Fibroblast of skin of right quadriceps (primary cell): ENCODE results near the gene TUB.

Experiments used
- DNase-seq: peaks from one replicate; pipeline ENCODE4 v3.0.0-alpha.2; 2013

TUB gene, protein sequence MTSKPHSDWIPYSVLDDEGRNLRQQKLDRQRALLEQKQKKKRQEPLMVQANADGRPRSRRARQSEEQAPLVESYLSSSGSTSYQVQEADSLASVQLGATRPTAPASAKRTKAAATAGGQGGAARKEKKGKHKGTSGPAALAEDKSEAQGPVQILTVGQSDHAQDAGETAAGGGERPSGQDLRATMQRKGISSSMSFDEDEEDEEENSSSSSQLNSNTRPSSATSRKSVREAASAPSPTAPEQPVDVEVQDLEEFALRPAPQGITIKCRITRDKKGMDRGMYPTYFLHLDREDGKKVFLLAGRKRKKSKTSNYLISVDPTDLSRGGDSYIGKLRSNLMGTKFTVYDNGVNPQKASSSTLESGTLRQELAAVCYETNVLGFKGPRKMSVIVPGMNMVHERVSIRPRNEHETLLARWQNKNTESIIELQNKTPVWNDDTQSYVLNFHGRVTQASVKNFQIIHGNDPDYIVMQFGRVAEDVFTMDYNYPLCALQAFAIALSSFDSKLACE

DNA sequence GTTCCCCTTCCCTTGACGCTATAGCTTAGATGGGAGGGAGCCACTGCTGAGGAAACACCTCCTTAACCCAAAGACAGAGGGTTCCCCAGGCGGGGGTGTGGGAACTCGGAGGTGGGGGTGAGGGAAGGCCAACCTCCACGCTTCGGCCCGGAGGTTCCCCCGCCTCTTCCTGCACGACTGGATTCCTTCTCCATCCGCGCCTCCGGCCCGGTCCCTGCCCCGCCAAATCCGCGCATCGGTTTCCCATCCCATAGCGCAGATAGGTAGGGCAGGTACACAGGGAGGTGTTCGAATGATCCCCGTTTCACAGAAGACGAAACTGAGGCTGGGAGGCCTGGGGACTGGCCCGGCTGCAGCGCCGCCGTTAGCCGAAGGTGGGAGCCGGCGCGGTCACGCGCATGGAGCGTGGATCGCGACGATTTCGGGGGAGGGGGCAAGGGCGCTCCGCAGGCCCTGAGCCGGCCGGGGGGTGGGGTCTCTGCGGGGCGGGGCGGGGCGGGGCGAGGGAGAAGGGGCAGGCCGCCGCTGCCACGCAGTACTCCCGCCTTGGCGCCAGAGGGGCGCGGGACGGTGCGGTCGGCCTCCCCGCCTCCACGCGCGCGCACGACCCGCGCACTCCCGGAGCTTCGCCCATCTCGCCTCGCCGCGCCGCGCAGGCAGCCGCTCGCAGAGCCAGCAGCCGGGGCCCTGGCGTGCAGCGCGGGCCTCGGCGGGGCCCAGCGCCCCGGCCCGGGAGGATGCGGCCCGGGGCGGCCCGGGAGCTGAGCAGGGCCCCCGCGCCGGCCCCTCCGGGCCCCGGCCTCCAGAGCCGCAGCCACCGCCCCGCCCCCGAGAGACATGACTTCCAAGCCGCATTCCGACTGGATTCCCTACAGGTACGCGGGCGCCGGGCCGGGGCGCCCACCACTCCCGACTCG lies at the start of gene TUB:
TSS of gene TUB (plus strand) at position 538 of the 917 bp plus-strand sequence. CDS start at position 838, 300 bp downstream.
- DNase-seq, result peak; percentile 44

DNA sequence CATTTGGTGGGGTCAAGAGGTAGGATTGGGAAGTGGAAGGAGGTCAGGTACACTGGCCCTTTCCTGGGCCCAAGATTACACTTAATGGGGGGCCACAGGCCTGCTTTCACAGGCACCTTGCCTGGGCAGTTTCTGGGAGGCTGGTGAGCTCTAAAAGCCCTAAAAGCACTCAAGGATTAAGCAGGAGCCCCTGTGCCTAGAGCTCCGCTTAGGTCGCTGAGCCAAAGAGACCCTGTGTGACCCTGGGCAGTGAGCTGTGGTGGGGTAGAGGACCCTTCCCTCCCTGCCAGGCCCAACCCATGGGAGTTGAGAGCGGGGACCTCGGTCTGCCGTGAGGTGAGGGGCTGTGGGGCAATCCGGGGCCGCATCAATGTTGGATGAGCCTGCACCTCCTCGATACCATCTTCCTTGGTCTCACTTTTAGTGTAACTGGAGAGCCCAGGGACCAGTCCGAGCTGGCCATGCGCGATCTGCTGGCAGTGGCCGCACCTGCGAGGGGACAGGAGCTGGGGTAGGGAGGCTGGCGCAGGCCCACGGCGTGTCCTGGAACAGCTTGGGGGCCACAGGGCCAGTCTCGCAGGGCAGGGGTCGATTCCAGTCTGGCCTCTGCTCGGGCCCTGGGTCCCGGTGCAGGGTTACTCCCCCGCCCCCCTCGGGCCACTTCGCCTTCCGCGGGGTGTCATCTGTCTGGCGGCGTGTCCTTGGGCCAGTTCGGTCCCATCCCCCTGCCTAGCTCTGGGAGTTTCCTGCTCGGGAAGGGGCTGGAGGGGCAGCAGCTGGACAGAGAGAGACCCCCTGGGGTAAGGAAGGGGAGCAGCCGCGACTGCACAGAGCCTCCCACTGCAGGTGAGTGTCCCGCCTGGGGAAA lies 49.5 kb upstream of the TUB start:
- no peak for DNase-seq

DNA sequence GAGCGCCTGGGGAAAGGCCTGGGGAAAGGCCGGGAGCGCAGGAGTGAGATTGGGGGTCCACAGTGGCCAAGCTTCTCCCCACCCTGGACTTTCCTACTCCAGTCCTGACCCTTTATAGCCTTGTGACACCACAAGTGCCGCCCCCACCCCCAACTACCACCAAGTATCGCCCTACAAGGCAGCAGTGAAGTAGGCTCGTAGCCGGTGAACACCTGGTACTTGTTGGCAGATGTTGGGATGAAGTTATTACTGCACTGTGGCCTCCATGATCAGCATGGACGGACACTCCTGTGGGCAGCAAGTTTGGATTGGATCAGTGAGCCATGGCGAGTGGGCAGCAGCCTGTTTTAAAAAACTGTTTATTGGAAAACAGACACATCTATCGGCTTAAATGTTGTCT lies 48.9 kb upstream of the TUB start:
- no peak for DNase-seq

DNA sequence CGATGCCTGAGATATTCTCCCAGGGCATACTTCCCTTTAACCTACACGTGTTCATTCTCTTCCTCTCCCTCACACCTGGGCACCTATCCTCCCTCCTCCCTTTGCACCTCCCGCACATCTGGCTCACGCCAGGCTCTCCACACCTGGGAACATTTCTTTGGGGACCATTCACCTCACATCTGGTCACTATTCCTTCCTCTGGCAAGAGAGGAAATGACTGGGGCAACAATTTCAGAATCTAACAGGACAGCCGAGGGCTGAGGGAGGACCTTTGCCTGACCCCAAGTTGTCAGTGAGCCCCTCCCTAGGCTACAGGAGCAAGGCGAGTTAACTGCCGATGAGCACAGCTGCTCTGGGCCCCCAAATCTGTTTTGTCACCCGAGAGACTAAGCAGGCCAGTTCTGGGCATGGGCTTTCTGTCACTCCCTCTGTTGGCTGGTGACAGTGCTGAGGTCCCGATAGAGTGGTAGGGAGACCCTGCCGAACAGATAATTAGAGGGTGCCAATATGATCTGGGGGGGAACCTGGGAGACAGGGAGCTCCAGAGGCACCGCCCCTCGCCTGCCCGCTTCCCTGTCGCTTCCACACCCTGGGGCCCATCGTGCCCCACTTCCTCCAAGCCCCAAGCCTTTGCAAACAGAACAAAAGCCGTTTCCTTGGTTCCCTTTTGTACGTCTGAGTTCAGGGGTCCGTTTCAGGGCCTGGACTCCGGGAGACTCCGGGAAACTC lies 48.3 kb upstream of the TUB start:
- no peak for DNase-seq

DNA sequence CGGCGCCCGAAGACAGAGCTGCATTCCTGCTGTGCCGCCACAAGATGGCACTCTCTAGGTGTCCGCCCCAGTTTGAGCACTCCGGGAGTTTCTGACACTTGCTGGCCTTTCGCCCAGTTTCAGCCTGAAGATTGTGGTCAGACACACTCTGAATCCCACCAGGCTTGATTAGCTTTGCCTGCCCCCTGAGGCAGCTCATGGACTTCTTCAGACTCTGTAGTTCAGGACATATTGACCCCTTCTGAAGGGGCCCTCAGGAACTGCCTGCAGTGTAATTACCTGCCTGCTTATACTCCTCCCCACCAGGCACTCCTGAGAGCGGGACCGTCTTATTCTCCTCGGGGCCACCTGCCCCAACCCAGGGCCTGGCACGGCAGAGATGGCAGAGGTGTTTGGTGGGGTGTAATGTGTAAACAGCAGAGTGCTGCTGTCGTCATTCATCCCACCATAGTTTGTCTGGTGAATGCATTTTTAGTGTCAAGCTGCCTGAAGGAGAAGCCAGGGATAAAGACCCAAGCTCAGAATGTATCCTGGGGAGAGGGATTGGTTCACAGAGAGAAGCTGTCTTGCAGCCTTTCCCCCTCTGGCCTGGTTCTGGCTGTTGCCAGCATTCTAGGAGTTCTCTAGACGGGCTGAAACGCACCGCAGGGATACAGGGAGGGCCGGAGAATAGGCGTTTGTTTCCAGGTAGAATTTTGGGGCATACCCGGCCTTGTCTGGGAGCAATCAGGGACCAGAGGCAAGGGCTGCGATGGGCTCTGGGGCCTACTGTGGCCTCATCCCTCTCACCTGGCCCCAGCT lies 47.5 kb upstream of the TUB start:
- DNase-seq, result peak; percentile 84

DNA sequence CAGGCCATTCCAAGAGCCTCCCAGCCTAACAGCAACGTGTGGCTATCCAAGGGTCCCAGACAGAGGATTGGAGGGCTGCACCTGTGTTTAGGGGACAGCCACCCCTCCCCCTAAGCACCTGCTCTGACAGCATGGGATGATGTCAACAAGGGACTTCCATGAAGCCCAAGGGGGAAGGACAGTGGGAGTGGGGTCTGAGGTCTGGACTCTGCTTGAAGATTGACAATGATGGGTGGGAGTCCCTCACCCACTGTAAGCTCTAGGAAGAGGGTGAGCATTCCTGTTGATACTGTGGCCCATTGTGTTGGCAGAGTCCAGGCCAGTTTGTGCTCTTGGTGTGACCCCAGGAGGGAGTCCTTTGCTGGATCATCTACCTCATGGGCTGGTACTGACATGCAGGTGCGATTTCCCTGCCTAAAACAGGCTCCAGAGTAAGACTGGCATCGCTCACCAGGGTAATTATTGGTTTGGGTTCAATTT lies 46.9 kb upstream of the TUB start:
- no peak for DNase-seq

DNA sequence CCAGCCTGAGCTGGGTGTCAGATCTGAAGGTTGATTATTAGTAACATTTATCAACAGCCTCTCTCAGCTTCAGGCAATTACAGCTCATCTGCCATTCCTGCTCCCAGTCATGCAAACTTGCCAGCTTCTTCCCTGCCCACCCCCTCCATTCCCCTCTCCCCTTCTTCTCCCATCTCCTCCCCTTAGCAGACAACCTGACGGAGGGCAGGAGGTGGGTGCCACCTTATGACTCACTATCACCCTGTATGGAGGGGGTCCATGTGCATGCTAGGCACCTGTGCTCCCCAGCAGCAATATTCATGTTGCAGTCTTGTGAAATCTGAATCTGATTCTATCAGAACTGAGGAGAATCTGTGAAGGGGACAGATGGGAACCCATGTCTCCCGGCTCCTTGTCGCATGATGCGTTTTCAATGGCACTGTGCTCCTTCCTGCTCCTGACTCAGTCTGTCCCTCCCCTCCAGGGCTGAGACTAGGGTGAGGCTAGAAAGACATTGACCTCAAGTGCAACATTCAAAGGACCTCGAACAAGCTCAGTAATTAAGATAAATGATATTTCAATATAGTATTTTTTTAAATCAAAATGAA lies 46.3 kb upstream of the TUB start:
- no peak for DNase-seq

DNA sequence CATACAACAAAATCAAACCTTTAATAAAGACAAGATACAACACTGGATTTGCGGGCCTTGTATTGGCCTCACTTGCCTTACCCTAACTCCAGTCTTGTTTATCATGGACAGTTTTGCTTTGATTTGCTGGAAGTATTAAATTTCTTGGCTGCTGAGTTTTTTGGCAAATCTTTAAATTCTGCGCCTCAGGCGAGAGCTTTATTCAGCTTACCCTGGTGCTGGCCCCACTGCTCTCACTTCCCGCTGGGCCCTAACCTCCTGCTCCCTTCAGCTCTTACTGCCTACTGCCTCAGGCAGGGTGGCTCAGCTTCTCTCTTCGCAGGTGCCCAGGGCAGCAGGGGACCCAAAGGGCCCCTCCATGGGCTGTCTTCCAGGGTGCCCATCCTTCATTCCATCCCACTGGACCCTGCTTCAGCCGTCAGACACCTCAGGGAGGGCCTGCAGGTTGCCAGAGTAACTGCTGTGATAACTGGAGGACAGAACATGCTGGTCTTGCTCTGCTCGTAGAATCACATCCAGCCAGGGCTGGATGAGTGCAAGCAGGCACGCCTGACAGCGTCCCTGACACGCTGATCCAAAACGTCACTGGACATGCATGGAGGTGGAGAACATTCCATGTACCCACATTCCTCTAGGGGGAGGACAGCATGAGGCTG lies 45.7 kb upstream of the TUB start:
- no peak for DNase-seq

DNA sequence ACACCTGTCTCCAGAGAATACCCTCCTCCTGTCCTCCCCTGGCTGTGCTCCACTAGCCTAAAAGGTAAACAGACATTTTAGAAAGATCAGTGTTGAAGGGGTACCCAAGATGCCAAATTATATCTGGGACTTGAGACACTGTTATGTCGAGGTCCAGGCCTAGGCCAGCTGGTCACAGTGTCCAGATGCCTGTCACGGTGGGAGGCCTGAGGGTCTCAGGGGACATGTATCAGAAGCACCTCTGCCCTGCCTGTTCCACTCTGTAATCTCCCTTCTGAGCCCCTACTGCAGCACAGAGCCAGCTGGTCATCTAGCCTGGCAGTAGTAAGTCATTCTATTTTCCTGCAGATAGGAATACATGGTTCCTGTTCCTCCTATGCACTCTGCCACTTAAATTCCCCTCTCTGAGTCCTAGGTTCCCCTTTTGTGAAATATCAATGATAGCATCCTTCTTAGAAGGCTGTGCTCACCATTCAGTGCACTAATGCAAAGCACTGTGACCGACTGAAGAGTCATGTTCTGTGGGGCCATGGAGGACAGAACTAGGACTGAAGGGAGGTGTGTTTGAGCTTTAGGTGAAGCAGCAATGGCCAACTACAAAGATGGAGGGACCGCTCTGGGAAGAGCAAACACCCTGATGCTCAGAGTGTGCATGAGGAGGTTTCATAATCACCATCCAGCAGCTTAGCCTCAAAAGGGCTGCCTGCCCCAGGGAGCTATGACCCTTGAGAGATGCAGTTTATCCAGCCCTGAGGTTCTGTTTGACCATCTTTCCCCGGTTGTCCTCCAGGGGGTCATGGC lies 44.8 kb upstream of the TUB start:
- no peak for DNase-seq

DNA sequence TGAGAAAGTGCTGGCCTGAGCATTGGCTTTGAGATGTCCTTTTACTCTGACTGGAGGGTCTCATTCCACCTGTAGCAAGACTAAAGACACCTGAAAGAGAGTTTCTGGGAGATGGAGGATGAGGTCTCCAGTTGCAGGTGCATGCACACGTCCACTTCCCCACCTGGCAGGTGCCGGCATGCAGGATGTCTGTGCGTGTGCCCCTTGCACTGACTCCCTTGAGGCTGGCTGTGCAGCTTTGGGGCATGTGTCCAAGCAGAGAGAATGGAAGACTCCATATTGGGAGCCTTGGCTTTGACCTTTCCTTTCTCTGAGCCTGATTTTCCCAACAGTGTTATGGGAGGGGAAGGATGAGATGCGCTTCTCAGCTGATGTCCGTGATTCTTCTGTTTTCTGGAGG lies 44.0 kb upstream of the TUB start:
- no peak for DNase-seq

DNA sequence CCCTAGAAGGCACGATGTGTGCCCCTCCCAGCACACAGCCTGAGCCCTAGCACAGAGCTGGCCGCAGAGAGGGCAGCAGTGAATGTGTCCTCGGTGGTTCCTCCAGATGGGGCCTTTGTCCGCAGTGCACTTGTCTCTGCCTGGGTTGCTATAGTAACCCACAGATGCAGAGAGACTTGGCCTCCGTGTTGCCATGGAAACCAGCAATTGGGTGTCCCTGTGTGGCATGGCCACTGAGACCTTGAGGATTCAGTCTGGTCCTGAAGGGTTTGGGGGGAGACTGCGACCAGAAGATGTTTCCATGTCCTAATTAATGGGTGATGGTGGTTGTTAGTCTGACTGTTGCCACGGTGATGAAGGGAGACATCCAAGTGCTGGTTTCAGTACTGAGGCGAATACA lies 42.6 kb upstream of the TUB start:
- DNase-seq, result no peak

DNA sequence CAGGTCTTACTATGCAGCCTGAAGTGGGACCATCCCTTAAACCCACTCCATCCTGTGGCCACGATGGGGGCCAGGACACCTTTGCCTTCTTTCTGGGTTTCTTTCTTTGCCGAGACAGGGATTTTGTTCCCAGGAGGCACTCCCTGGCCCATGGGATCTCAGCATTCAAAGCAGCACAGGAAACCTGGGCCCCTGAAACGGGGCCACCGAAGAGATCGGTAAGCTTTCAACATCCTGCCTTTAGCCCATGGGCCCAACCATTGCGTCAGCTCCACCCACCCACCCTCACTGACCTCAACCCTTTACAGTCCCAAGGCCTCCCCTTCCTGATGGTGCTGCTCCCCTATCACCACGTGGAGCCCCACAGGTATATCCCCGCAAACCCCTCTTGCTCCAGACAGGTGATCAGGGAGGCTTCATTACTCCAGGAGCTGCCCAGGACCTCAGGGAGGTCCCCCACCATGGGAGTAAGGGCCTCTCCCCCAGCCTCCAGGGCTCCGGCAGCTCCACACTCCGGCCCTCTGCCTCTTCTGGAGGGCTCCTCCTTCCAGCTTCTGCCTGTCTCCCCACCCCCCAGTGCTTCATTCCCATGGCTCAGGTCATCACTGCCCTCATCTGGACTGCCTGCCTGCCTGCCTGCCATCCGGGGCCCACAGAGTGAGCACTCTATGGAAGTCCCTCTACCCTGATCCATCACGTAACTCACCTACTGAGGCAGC lies 42.0 kb upstream of the TUB start:
- DNase-seq, result no peak

DNA sequence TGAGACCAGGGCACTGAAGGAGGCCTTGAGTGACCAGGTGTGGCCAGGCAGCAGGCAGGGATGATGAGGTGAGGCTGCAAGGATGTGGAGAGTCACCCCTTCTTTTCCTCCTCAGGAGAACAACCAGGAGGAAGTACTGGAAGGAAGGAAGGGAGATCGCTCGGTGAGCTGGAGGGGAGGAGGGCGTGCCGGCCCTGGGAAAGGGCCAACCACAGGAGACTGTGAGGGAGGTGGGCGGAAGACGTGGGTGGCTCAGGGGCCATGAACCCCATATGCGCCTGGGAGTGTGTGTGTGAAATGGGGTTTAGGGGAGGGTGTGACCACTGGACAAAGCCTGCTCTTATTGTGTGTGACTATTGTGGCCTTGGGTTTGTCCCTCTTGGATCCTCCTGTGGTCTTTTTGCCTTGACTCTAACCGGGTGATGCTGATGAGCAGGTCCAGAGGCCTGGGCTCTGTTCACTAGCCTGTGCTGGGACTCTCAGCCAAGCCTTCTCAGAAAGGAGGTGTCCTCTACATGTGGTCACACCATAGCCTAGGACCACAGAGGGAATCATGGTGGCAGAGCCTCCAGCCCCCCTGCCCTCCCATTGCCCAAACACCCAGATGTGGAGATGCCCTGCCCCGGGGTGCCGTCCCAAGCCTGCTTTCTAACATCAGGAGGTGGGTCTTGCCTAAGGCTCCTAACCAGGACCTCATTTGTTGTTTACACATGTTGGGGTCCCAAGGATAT lies 41.3 kb upstream of the TUB start:
- no peak for DNase-seq

DNA sequence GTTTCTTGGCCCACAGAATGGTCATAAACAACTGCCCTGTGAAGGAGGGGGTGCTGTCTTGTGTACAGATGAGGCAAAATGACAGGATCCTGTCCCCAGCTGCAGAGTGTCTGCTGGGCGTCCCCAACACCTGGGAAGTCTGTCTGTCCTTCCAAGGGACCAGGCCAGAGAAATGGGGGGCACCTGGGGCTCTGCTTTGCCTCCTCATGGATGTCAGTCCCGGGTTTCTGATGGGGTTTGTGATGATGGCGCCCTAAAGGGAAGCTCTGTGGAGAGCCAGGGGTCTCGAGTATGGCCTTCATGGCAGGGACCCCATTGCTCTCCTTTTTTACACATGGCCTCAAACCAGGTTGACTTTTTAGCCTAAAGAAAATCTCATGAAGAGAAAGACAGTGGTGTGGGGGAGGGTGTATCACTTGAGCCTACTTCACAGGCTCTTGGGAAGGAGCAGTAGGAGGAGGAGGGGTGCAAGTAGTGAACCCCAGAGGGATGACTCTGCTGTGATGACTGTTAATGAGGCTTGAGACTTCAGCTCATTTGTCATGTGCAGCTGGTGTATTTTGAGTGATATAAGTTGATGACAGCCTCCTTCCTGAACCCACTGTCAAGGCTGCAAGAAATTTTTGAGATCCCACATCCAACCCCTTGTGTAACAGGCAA lies 40.6 kb upstream of the TUB start:
- peak; percentile 10 for DNase-seq

DNA sequence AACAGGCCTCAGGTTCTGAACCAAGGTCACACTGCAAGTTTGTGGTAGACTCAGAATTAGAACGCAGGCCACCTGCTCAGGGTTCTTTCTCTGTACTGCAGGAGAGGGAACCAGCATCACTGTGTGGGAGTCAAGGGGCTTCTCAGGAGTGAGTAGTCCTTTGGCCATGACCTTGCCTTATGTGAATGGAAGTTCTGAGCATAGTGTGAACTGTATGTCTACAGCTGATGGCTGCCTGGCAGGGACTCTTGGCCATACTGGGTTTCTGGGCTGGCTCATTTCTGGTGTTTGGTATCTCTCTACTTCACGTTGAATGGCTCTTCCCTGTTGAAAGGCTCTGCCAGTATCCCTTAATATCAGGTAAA lies 40.1 kb upstream of the TUB start:
- DNase-seq, result no peak

DNA sequence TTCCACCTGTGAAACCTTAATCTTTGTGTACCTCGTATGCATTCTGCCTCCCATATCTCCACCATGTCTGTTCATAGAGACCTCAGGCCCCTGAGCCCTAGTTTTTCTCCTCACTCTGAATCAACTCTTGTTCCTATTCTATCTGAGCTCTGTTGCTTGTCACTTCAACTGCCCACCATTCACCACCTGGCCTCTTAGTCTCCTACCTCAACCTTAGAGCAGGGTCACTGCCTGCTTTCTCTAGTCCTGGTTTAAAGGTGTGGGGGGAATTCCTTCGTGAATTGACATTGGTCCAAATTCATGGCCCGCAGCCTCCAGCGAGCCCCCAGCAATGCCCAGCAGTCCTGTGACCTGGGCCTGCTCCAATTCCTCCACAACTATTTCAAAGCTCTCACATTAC lies 39.4 kb upstream of the TUB start:
- no peak for DNase-seq

DNA sequence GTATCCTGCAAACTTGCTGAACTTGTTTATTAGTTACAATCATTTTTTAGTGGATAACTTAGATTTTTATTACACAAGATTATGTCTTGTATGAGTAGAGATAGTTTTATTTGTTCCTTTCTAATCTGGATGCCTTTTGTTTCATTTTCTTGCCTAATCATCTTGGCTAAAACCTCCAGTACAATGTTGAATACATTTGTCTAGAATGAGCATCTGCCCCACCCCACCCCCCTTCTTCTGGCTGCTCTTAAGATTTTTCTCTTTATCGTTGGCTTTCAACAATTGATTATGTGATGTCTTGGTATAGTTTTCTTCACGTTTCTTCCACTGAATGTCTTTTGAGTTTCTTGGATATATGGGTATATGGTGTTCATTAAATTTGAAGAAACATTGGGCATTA lies 37.3 kb upstream of the TUB start:
- DNase-seq, result no peak
